HepG2 (cell line): Measurements from ENCODE around the gene NUP133. TPM values are rescaled to one million over a fixed set of nuclear protein-coding genes. Genes with fewer than 3 reads are reported as not detected.
A peak's percentile ranks its signal among the peaks of the same experiment; 100 is the strongest.

Experiments
- ATAC-seq: fragments of 200-7000 bp; cut with Tn5 transposase; 3 replicates; pipeline ENCODE4 v1.9.1; 2020; ENCODE audit warnings: mild to moderate bottlenecking, moderate library complexity
- BruUV-seq: library from RNA; stranded (reverse); fragments of 400-500 nt; replicated peaks from 2 replicates; lab custom pipeline; 2021; lab: Mats Ljungman, UMichigan
- CTCF ChIA-PET: fragments of 300-600 bp; formaldehyde crosslinking; extraction: SDS; loops from one replicate; lab custom pipeline; 2021; ENCODE audit warnings: low total read pairs, inconsistent platforms, low intra/inter-chr PET ratio; lab: Yijun Ruan, JAX
- POLR2A ChIA-PET: fragments of 350-600 bp; sonication (Branson Sonifier 250); formaldehyde crosslinking; loops from one replicate; lab custom pipeline; 2020; ENCODE audit warnings: antibody characterized with exemption, inconsistent platforms; lab: Yijun Ruan, JAX
- DNase-seq: peaks from one replicate; pipeline ENCODE4 v3.0.0-alpha.2; 2015; ENCODE audit warnings: low spot score
- FAIRE-seq: peaks from 3 replicates; lab custom pipeline; 2011; peaks lifted over from hg19 to GRCh38; lab: Jason Lieb, UNC
- H2AFZ ChIP-seq: one replicate; pipeline ENCODE4 v1.6.1; 2011; ENCODE audit warnings: low read length, inconsistent platforms
- H3K27ac ChIP-seq: fragments of 300-600 bp; 3 replicates; pipeline ENCODE4 v1.8.0; 2011; ENCODE audit warnings: mixed run types, mild to moderate bottlenecking, mixed read lengths, low read length, inconsistent platforms; ENCODE audit not compliant: insufficient read depth; ENCODE audit errors: extremely low read length
- H3K27me3 ChIP-seq, 2 experiments: fragments of 200-600 bp in 1 of 2; 2 replicates in 1 of 2; 3 replicates in 1 of 2; pipeline versions ENCODE4 v1.6.0 to v1.8.0; 2011; ENCODE audit warnings: low read length in 2 of 2, mild to moderate bottlenecking in 2 of 2, moderate library complexity in 2 of 2, inconsistent platforms in 1 of 2; ENCODE audit not compliant: insufficient read depth in 2 of 2, control insufficient read depth in 1 of 2
- H3K36me3 ChIP-seq, 2 experiments: fragments of 200-600 bp in 1 of 2; replicated peaks in 1 of 2; 2 replicates in 1 of 2; 3 replicates in 1 of 2; pipeline versions ENCODE4 v1.5.1 to v1.8.0; 2011; ENCODE audit warnings: low read length in 2 of 2, inconsistent platforms in 1 of 2; ENCODE audit not compliant: insufficient read depth in 2 of 2, control insufficient read depth in 1 of 2
- H3K4me1 ChIP-seq: 2 replicates; pipeline ENCODE4 v1.5.1; 2012; ENCODE audit warnings: low read length, inconsistent platforms; ENCODE audit not compliant: insufficient read depth
- H3K4me2 ChIP-seq: 2 replicates; pipeline ENCODE4 v1.6.0; 2011; ENCODE audit warnings: low read depth, low read length, inconsistent platforms
- H3K4me3 ChIP-seq, 3 experiments: fragments of 200-600 bp in 1 of 3; sonication (generic), shearing (Covaris generic) in 1 of 3; replicated peaks in 1 of 3; 2 replicates each; pipeline ENCODE4 v1.5.1; 2011 to 2016; ENCODE audit warnings: low read length in 3 of 3, inconsistent platforms in 2 of 3, low read depth in 2 of 3, mild to moderate bottlenecking in 2 of 3, control low read depth in 1 of 3, mixed read lengths in 1 of 3; ENCODE audit not compliant: insufficient read depth in 1 of 3
- H3K79me2 ChIP-seq: one replicate; pipeline ENCODE4 v1.6.1; 2011; ENCODE audit warnings: low read length, inconsistent platforms; ENCODE audit not compliant: insufficient read depth
- H3K9ac ChIP-seq: 2 replicates; pipeline ENCODE4 v1.6.0; 2011; ENCODE audit warnings: mild to moderate bottlenecking, low read depth, low read length, inconsistent platforms; ENCODE audit not compliant: insufficient read depth
- H3K9me3 ChIP-seq: 2 replicates; pipeline ENCODE4 v1.5.1; 2012; ENCODE audit warnings: mild to moderate bottlenecking, low read length
- H4K20me1 ChIP-seq: 2 replicates; pipeline ENCODE4 v1.6.0; 2011; ENCODE audit warnings: inconsistent platforms, mild to moderate bottlenecking, low read length, moderate library complexity; ENCODE audit not compliant: insufficient read depth
- BORCS8-MEF2B ChIP-seq: sonication (generic); formaldehyde crosslinking; IDR thresholded peaks from 2 replicates; pipeline ENCODE4 v1.8.0; 2022; ENCODE audit warnings: mild to moderate bottlenecking, missing genetic modification reagents
- FOXA1 ChIP-seq, 2 experiments: fragments of 450-650 bp in 1 of 2; sonication (generic) in 1 of 2; formaldehyde crosslinking in 1 of 2; IDR thresholded peaks; 2 replicates each; pipeline versions ENCODE4 v1.4.0 to v1.6.1; 2016 to 2020; ENCODE audit warnings: missing genetic modification reagents in 1 of 2
- FOXP1 ChIP-seq, 2 experiments: fragments of 450-650 bp in 1 of 2; IDR thresholded peaks; 2 replicates each; pipeline ENCODE4 v1.6.1; 2017 to 2018; ENCODE audit warnings: antibody characterized with exemption in 1 of 2
- MAF1 ChIP-seq: sonication (generic); formaldehyde crosslinking; IDR thresholded peaks from 2 replicates; pipeline ENCODE4 v1.5.0; 2020; ENCODE audit warnings: missing genetic modification reagents, borderline replicate concordance
- MAFK ChIP-seq, 2 experiments: IDR thresholded peaks in 1 of 2; conservative IDR thresholded peaks in 1 of 2; 2 replicates each; pipeline ENCODE4 v1.6.1; 2011; ENCODE audit warnings: improper control_type of control experiment in 2 of 2, low read length in 2 of 2
- RBFOX2 ChIP-seq: fragments of 200-400 bp; formaldehyde crosslinking; IDR thresholded peaks from 2 replicates; pipeline ENCODE4 v1.6.1; 2017; ENCODE audit warnings: low read depth, mild to moderate bottlenecking, low read length
- RFXAP ChIP-seq: sonication (generic); formaldehyde crosslinking; IDR thresholded peaks from 2 replicates; pipeline ENCODE4 v1.4.0; 2020; ENCODE audit warnings: missing genetic modification reagents, borderline replicate concordance
- TSC22D2 ChIP-seq: sonication (generic); formaldehyde crosslinking; IDR thresholded peaks from 2 replicates; pipeline ENCODE4 v1.5.1; 2020; ENCODE audit warnings: missing genetic modification reagents, mild to moderate bottlenecking, borderline replicate concordance
- ZBTB21 ChIP-seq: sonication (generic); formaldehyde crosslinking; IDR thresholded peaks from 2 replicates; pipeline ENCODE4 v1.4.0; 2020; ENCODE audit warnings: missing genetic modification reagents
- ZNF777 ChIP-seq: sonication (generic); formaldehyde crosslinking; IDR thresholded peaks from 2 replicates; pipeline ENCODE4 v1.4.0; 2020; ENCODE audit warnings: missing genetic modification reagents
- WGBS: methylation state at CpG from one replicate; pipeline ENCODE4 v1.1.6; 2017; ENCODE audit warnings: low lambda C conversion rate; 5-methylcytosine and 5-hydroxymethylcytosine counted together
- in situ Hi-C: cut with HindIII; loops from 2 replicates; pipeline ENCODE4 v1.10.0; 2017; ENCODE audit warnings: low pct_unique_long_range_greater_than_20kb; ENCODE audit not compliant: extremely low pct_ligation_motif_present
- intact Hi-C: fragments of 100-400 bp; cut with micrococcal nuclease; formaldehyde crosslinking; loops from one replicate; pipeline ENCODE4 v1.10.0; 2022; ENCODE audit not compliant: unreplicated experiment
- polyA plus RNA-seq, 8 experiments: library from polyadenylated mRNA; depleted of rRNA in 3 of 8; stranded (reverse) in 7 of 8; unstranded in 1 of 8; fragments of >200 nt; fragmentation: Illumina TruSeq in 4 of 8; extraction: Trizol in 4 of 8; gene quantifications; 2 replicates each; pipeline versions ENCODE4 v1.2.1 to v1.2.3, GENCODE V29; 2011 to 2016; ENCODE audit warnings: low read depth in 4 of 8, missing spikeins in 1 of 8, mixed read lengths in 1 of 8; ENCODE audit not compliant: insufficient read depth in 1 of 8
- total RNA-seq, 5 experiments: library from RNA; depleted of rRNA; stranded (reverse); fragments of >200 nt; fragmentation: Illumina TruSeq; extraction: Trizol; gene quantifications; 2 replicates each; pipeline ENCODE4 v1.2.3, GENCODE V29; 2016; ENCODE audit warnings: low read depth in 1 of 5
- TF ChIP-seq, protein P1 (sequence below): sonication (generic); formaldehyde crosslinking; IDR thresholded peaks from 2 replicates; pipeline ENCODE4 v1.4.0; 2020; ENCODE audit warnings: mild to moderate bottlenecking, low read depth, missing genetic modification reagents

The NUP133 gene
- total and polyA plus RNA-seq, 2 of the 13 experiments (the other 11 are each of a cell fraction or from before 2014, with no cell fraction given), result 17.7 to 45.6 TPM

DNA sequence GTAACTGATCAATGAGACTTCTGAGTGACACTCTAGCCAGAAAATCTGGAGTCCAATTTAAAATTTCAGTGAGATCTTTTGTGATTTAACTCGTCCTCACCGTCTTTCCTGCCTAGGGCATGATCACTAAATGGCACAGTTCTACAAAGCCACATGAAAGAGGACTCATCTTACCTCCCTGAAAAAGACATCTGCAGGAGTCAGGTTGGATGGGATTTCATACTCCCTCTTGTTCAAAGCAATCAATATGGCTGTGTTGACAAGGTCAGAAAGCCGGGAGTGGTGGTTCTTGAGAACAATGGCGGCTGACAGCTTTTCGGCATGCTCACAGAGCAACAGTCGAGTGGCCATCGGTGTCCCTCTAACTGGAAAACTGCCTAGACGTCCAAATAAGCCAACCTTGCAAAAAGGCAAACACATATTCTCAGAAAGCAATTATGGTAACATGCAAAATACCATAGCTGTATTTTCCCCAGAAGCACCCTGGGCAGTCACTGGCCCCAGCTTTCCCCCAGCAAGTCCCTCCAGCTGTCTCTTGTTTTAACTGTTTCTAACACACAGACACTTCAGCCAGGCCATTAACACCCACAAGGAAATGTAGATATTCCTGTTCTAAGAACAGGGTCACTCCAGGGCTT lies 37.6 kb downstream of the NUP133 start:
- no peak for DNase-seq
- no peaks in the 10 kb centered on the region for H3K4me1 ChIP-seq
- no peak overlapping the region for H3K4me2 ChIP-seq
- H3K9me3 ChIP-seq, result no peaks in the 10 kb centered on the region
- no peak for TF ChIP-seq TSC22D2 (CRISPR knock-in tag)
- no peak for TF ChIP-seq MAF1 (CRISPR knock-in tag)
- TF ChIP-seq RFXAP (CRISPR knock-in tag), result no peak
- TF ChIP-seq BORCS8-MEF2B (CRISPR knock-in tag), result no peak
- TF ChIP-seq MAFK (conservative IDR thresholded peaks at IDR 0.05 in 1 of 2, IDR thresholded peaks at IDR 0.05 in 1 of 2; ENCODE audit: low read length in 2 of 2), result peak in 1 of 2 experiments; percentile 36; a peak in 1 of 4 replicates
- TF ChIP-seq RBFOX2, result no peak
- ATAC-seq, result no peak
- FAIRE-seq, result no peak
- H3K36me3 ChIP-seq, result peaks cover 18 to 57% of the 10 kb centered on the region in 2 experiments
- no peak overlapping the region for H3K9ac ChIP-seq
- H4K20me1 ChIP-seq, result no peaks in the 10 kb centered on the region
- no TSS peak for BruUV-seq
- no peak overlapping the region for H2AFZ ChIP-seq
- 96% methylated on average over 8 of the region's 8 CpGs for WGBS
- H3K27ac ChIP-seq, result no peak overlapping the region
- no peak overlapping the region for H3K4me3 ChIP-seq
- H3K27me3 ChIP-seq, result no peaks in the 10 kb centered on the region; a peak in 1 of 5 replicates
- POLR2A ChIA-PET, result no interaction called here
- H3K79me2 ChIP-seq, result no peaks in the 10 kb centered on the region
- intact Hi-C loops (no loop called here), in situ Hi-C loops (no loop called here)
- CTCF ChIA-PET, result no interaction called here

DNA sequence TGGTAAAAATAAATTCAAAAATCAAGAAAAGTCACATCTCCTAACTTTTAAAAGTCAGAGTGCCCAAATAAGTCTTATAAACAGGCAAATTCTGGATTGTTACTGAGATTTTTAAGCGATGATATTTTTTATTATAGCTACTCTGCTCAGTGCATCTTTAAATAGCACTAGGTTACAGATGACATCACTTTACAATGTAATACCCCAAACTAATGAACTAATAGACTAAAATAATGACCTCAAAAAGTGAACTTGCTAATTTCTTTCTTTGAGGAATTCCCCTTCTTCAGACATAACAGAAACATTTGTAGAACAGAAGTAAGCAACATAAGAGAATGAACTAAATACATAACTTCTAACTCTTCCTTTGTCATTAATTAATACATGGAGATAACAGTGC lies 41.3 kb downstream of the NUP133 start:
- TF ChIP-seq ZBTB21 (no peak), FOXA1 (IDR thresholded peaks at IDR 0.05) (no peak), FOXA1 (CRISPR knock-in tag; IDR thresholded peaks at IDR 0.05) (no peak), FOXP1 (IDR thresholded peaks at IDR 0.05) (no peak), FOXP1 (CRISPR knock-in tag; IDR thresholded peaks at IDR 0.05) (no peak), ZNF777 (CRISPR knock-in tag) (no peak)
- TF ChIP-seq, protein P1, sequence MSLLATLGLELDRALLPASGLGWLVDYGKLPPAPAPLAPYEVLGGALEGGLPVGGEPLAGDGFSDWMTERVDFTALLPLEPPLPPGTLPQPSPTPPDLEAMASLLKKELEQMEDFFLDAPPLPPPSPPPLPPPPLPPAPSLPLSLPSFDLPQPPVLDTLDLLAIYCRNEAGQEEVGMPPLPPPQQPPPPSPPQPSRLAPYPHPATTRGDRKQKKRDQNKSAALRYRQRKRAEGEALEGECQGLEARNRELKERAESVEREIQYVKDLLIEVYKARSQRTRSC (CRISPR knock-in tag), result no peak
- intact Hi-C loops (no loop called here), in situ Hi-C loops (no loop called here)
- no peak overlapping the region for H3K27ac ChIP-seq
- no peak for ATAC-seq
- no peaks in the 10 kb centered on the region for H3K4me1 ChIP-seq
- no peak for FAIRE-seq
- H4K20me1 ChIP-seq, result no peaks in the 10 kb centered on the region
- H3K9me3 ChIP-seq, result no peaks in the 10 kb centered on the region
- no TSS peak for BruUV-seq
- POLR2A ChIA-PET, result no interaction called here
- H3K36me3 ChIP-seq, result peaks cover 16 to 61% of the 10 kb centered on the region in 2 experiments
- no peak overlapping the region for H2AFZ ChIP-seq
- H3K9ac ChIP-seq, result no peak overlapping the region
- no peak overlapping the region for H3K4me2 ChIP-seq
- no peak overlapping the region for H3K4me3 ChIP-seq
- H3K79me2 ChIP-seq, result no peaks in the 10 kb centered on the region
- no peak for DNase-seq
- H3K27me3 ChIP-seq, result no peaks in the 10 kb centered on the region; a peak in 1 of 5 replicates
- CTCF ChIA-PET, result no interaction called here
- WGBS, result 96% methylated on average over 1 of the region's 1 CpG
